Measurements from ENCODE around the gene NUAK1. TPM values are rescaled to one million over a fixed set of nuclear protein-coding genes. Genes with fewer than 3 reads are reported as not detected.

Gene NUAK1
- total RNA-seq, 2 experiments from 2014 or later, result 0.03 TPM; not detected in 1

DNA sequence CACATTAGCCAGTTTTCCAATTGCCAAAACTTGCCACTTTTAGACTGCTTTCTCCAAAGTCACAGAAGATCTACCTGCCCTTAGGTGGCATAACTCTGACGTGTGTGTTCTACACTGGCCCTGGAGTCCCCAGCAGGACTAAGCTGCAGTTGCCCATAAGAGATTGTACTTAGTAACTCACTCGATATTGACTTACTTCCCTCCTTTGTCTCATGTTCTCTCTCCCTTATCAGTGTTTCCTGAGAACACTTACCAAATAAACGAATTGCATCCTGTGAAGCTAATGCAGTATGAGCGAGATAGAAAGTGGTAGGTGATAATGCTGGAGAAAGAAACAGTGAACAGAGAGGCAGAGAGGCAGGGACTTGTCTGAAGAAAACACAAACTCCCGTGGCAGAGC lies 117.2 kb downstream of the NUAK1 start:
- no TSS peak for BruUV-seq (replicated peaks)
- DNase-seq (ENCODE audit: low spot score), result no peak
- no peak overlapping the region for H2AFZ ChIP-seq (ENCODE audit: low read length)
- H3K79me2 ChIP-seq (ENCODE audit: insufficient read depth, low read depth, low read length), result no peaks in the 10 kb centered on the region
- H3K9me3 ChIP-seq (ENCODE audit: low read length), result no peaks in the 10 kb centered on the region
- TF ChIP-seq, protein P1, sequence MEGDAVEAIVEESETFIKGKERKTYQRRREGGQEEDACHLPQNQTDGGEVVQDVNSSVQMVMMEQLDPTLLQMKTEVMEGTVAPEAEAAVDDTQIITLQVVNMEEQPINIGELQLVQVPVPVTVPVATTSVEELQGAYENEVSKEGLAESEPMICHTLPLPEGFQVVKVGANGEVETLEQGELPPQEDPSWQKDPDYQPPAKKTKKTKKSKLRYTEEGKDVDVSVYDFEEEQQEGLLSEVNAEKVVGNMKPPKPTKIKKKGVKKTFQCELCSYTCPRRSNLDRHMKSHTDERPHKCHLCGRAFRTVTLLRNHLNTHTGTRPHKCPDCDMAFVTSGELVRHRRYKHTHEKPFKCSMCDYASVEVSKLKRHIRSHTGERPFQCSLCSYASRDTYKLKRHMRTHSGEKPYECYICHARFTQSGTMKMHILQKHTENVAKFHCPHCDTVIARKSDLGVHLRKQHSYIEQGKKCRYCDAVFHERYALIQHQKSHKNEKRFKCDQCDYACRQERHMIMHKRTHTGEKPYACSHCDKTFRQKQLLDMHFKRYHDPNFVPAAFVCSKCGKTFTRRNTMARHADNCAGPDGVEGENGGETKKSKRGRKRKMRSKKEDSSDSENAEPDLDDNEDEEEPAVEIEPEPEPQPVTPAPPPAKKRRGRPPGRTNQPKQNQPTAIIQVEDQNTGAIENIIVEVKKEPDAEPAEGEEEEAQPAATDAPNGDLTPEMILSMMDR (conservative IDR thresholded peaks at IDR 0.05; ENCODE audit: low read length), result no peak
- TF ChIP-seq EZH2phosphoT487 (IDR thresholded peaks at IDR 0.05; ENCODE audit: borderline replicate concordance, low read depth, low read length), result no peak
- no peak overlapping the region for H3K27ac ChIP-seq (ENCODE audit: low read depth, low read length, poor library complexity, severe bottlenecking)
- H4K20me1 ChIP-seq (ENCODE audit: insufficient read depth, low read length), result no peaks in the 10 kb centered on the region
- no peaks in the 10 kb centered on the region for H3K36me3 ChIP-seq (ENCODE audit: insufficient read depth, low read length)
- POLR2A ChIA-PET, result no interaction called here
- intact Hi-C loops (cut with micrococcal nuclease; ENCODE audit: unreplicated experiment), result no loop called here
- H3K4me3 ChIP-seq (ENCODE audit: low read depth, low read length, poor library complexity, severe bottlenecking), result no peak overlapping the region
- no peaks in the 10 kb centered on the region for H3K4me1 ChIP-seq (ENCODE audit: insufficient read depth, low read length, poor library complexity, severe bottlenecking)
- CTCF ChIA-PET (ENCODE audit: unreplicated experiment), result no interaction called here
- no peaks in the 10 kb centered on the region for H3K9me2 ChIP-seq (ENCODE audit: insufficient read depth, low read length)
- no peak overlapping the region for H3K4me2 ChIP-seq (ENCODE audit: low read length)

DNA sequence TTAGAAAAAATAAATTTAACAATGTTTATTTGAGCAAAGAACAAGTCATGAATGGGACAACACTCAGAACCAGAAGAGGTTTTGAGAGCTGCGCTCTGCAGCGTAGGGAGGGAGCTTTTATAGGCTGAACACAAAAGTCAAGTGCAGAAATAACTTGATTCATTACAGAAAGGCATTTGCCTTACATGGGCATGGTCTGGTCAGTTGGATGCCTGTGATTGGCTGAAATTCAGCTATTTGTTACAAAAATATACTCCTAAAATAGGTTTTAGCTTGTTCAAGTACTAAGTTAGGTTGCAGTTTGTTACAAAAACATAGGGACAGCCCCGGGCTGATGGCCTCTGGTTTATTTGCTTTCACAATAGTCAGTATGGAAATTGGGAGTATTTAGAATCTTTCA lies 118.0 kb downstream of the NUAK1 start:
- POLR2A ChIA-PET, result interaction anchor here (0.7 kb wide), 1 partner anchor 397 kb away, joined by 4 read pairs; no protein-coding TSS in a partner anchor
- TF ChIP-seq, protein P1 (conservative IDR thresholded peaks at IDR 0.05; ENCODE audit: low read length), result no peak
- no peak for TF ChIP-seq EZH2phosphoT487 (IDR thresholded peaks at IDR 0.05; ENCODE audit: borderline replicate concordance, low read depth, low read length)
- BruUV-seq (replicated peaks), result no TSS peak
- Histone ChIP-seq H3K27ac (ENCODE audit: low read depth, low read length, poor library complexity, severe bottlenecking) (no peak overlapping the region), H2AFZ (ENCODE audit: low read length) (no peak overlapping the region), H3K4me3 (ENCODE audit: low read depth, low read length, poor library complexity, severe bottlenecking) (no peak overlapping the region), H3K9me2 (ENCODE audit: insufficient read depth, low read length) (no peaks in the 10 kb centered on the region), H3K79me2 (ENCODE audit: insufficient read depth, low read depth, low read length) (no peaks in the 10 kb centered on the region), H4K20me1 (ENCODE audit: insufficient read depth, low read length) (no peaks in the 10 kb centered on the region), H3K9me3 (ENCODE audit: low read length) (no peaks in the 10 kb centered on the region), H3K4me2 (ENCODE audit: low read length) (no peak overlapping the region), H3K36me3 (ENCODE audit: insufficient read depth, low read length) (no peaks in the 10 kb centered on the region), H3K4me1 (ENCODE audit: insufficient read depth, low read length, poor library complexity, severe bottlenecking) (no peaks in the 10 kb centered on the region)
- DNase-seq (ENCODE audit: low spot score), result no peak
- CTCF ChIA-PET (ENCODE audit: unreplicated experiment), result no interaction called here
- intact Hi-C loops (cut with micrococcal nuclease; ENCODE audit: unreplicated experiment), result no loop called here

DNA sequence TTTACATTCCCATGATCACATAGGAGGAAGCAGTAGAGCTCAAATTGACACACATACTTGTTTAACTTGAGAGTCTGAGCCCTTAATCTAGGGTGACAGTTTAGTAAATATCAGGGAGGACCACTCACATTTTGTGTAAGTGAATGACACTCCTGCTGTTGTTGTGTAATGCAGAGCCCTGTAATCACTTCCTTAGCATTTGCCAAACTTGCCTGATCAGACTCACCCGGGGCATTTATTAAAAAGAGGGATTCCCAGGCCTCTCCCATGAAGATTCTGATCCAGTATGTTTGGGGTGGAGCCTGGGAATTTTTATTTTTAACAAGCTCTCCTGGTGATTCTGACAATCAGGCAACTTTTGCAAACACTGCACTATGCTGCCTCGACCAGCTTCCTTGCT lies 119.6 kb downstream of the NUAK1 start:
- Histone ChIP-seq H3K9me2 (ENCODE audit: insufficient read depth, low read length) (no peaks in the 10 kb centered on the region), H3K4me2 (ENCODE audit: low read length) (no peak overlapping the region), H4K20me1 (ENCODE audit: insufficient read depth, low read length) (no peaks in the 10 kb centered on the region), H3K79me2 (ENCODE audit: insufficient read depth, low read depth, low read length) (no peaks in the 10 kb centered on the region), H3K4me1 (ENCODE audit: insufficient read depth, low read length, poor library complexity, severe bottlenecking) (no peaks in the 10 kb centered on the region), H3K27ac (ENCODE audit: low read depth, low read length, poor library complexity, severe bottlenecking) (no peak overlapping the region), H3K4me3 (ENCODE audit: low read depth, low read length, poor library complexity, severe bottlenecking) (no peak overlapping the region), H2AFZ (ENCODE audit: low read length) (no peak overlapping the region), H3K36me3 (ENCODE audit: insufficient read depth, low read length) (no peaks in the 10 kb centered on the region), H3K9me3 (ENCODE audit: low read length) (no peaks in the 10 kb centered on the region)
- BruUV-seq (replicated peaks), result no TSS peak
- no peak for TF ChIP-seq EZH2phosphoT487 (IDR thresholded peaks at IDR 0.05; ENCODE audit: borderline replicate concordance, low read depth, low read length)
- TF ChIP-seq, protein P1 (conservative IDR thresholded peaks at IDR 0.05; ENCODE audit: low read length), result no peak
- ChIA-PET CTCF (ENCODE audit: unreplicated experiment) (no interaction called here), POLR2A (no interaction called here)
- intact Hi-C loops (cut with micrococcal nuclease; ENCODE audit: unreplicated experiment), result no loop called here
- DNase-seq (ENCODE audit: low spot score), result no peak
